Measurements from ENCODE around the gene BSDC1.
"Not testable (repeated sequence)": the region's sequence is repeated elsewhere in the genome, so short reads cannot be mapped to it uniquely, and the experiment has no call there.

The BSDC1 gene

DNA sequence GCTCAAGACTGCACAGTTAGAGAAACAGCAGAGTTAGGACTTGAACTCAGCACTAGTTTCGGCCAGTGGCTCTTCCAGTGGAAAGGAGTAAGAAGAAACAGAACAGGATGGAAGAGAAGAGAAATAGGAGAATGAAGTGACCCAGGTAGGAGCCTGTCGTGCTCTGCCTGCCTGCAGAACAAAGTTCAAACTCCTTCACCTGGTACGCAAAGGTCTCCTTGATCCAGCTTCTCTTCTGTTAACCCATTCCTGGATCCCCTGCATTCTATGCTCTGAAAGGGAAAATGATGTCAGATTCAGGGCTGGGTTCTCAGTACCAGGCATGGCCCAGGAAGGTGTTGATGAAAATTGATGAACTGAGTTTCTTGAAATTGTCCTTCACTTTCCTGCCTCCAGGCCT lies 35.8 kb downstream of the BSDC1 start:
- no peak for DNase-seq (ENCODE audit: low read depth, low spot score)

DNA sequence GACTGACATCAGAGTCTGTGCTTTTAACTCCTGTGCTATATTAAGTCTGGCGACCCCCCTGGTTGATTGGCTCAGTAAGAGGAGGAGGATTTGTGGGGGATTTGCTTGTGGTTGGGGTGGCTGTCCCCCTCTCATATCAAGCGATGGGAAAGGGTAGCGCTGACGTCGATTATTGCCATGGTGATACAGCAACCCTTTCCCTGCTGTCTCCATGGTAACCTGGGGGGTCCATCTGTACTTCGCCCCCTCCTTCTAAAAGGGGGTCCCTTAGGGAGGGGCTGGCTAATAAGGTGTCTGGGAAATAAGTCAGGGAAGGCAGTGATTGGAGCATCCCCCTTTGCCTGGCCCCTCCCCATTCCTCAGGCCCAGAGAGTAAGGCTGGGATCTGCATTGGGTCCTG lies 36.6 kb downstream of the BSDC1 start:
- no peak for DNase-seq (ENCODE audit: low read depth, low spot score)

DNA sequence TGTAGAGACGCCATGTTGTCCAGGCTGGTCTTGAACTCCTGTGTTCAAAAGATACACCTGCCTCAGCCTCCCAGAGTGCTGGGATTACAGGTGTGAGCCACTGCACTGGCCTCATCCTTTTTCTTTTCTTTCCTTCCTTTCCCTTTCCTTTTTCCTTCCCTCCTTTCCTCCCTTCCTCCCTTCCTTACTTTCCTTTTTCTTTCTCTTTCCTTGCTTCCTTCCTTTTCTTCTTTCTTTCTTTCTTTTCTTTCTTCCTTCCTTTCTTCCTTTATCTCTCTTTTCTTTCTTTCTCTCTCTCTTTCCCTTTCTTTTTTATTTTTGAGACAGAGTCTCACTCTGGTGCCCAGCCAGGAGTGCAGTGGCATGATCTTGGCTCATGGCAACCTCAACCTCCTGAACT lies 37.8 kb downstream of the BSDC1 start:
- no peak for DNase-seq (ENCODE audit: low read depth, low spot score)

DNA sequence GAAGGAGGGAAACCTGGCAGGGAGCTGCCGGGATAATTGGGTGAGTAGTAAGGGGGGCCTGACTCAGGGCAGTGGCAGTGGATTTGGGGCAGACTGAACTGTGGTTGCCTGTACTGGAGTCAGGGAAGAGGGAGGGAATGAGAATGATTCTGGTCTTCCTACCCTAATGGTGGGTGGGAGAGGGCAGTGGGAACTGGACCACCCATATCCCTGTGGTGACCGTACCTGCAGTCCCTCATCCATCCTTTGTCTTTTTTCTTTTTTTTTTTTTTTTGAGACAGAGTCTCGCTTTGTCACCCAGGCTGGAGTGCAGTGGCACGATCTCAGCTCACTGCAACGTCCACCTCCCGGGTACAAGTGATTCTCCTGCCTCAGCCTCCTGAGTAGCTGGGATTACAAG lies 38.5 kb downstream of the BSDC1 start:
- DNase-seq (ENCODE audit: low read depth, low spot score): not testable (repeated sequence)

DNA sequence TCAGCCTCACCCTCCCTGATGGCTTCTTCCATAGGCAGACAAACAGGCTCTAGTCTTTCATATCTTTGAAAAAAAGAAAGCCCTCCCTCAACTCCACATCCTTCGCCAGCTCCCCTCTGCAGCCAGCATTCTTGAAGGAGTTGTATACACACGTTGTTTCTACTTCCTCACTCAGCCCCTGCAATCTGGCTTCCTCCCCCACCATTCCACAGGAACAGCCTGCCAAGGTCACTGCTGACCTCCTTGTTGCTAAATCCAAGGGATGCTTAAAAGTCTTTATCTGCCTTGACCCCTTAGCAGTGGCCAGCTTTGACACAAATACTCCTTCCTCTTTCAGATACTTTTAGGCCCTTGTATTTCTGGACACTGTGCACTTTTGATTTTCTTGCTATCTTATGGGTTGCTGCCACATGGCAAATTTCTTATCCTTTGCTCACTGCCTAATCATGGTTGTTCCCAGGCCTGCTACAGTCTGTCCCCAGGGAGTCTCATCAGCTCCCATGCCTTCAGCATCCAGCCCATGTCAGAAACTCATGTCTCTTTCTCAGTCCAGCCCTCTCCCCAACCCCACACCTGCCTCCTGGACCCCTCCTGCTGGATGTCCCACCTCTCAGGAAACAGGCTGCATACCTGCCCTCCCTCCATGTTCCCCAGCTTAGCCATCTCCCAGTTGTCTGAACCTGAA lies 40.2 kb downstream of the BSDC1 start:
- no peak for DNase-seq (ENCODE audit: low read depth, low spot score)

DNA sequence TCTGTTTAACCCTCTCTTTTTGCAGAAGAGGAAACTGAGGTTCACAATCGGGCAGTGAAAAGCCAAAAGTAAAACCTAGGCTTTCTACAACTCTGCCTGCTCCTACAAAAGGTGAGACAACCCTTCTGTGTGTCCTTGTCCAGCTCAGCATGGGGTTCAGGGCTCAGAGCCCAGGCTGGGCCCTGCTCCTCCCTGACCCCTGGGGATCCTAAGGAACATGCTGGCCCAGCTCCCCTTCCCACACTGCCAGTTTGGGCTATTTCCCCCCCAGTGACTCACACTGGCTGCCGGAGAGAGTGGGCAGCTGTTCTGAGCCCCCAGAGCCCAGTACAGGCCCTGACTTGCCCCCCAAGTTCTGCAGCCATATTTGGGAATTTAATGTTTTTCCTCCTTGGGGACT lies 40.8 kb downstream of the BSDC1 start:
- DNase-seq (ENCODE audit: low read depth, low spot score): no peak

DNA sequence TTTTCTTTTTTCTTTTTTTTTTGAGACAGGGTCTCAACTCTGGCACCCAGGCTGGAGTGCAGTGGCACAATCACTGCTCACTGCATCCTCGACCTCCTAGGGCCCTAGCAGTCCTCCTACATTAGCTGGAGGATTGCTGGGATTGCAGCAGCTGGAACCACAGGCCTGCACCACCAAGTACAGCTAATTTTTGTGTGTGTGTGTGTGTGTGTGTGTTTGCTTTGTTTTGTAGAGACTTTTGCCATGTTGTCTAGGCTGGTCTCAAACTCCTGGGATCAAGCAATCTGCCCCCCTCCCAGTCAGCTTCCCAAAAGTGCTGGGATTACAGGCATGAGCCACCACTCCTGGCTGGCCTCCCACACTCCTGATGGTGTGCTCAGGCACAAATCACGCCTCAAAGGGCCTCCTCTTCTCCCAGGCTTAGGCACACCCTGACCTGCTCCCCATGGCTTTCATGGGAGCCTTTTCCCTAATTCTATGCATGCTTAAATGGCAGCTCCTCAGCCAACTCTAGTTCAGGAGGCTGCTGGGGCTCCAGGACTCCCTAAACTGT lies 41.3 kb downstream of the BSDC1 start:
- DNase-seq (ENCODE audit: low read depth, low spot score): no peak

DNA sequence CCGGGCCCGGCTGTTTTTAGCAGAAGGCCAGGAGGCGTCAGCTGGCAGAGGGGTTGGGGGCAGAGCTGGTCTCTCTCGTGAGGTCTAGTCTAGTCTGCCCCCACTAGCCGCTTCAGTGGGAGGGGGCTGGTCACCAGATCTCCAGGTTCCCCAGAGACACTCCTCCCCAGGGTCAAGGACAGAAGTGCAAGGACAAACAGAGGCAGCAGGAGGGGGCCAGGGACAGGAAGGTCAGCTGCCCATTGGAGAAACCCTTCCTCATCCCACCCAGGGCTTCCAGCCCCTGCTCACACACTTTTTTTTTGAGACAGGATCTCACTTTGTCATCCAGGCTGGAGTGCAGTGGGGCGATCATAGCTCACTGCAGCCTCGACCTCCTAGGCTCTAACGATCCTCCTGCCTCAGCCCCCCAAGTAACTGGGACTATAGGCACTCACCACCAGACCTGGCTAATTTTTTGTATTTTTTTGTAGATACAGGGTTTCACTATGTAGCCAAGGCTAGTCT lies 41.9 kb downstream of the BSDC1 start:
- DNase-seq (ENCODE audit: low read depth, low spot score): no peak

DNA sequence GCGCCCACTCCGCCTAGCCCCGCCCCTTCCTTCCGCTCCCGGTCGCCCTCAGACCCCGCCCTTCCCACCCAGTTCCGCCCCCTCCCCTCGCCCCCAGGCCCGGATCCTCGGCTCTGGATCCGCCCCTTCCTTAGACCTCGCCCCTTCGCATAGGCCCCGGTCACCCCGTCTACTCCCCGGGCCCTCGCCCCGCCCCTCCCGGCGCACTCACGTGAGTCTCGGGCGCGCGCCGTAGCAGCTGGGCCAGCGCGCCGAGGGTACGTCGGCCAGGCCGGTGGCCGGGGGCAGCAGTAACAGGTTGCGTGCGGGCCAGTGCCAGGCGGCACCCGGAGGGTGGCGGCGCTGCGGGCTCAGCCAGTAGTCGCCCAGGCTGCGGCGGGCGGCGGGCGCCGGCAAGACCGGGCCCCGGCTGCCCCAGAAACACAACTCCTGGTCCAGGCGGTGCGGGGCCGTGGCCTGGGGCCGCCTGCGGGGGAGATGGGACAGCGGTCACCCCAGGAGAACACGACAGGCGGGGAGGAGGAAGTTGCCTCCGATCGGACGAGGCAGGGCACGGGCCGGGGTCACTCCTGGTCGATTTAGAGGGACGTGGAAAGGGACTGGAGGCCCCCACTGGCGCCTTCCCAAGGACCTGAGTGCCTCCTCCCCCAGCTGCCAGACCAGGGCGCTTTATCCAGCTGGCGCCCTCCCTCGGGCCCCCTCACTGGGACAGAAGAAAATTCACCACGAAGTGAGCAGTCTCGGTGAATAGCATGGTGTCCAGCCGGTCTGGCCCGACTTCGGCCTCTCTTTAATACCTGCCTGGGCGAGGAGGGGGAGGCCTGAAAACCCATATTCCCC lies 42.6 kb downstream of the BSDC1 start:
- DNase-seq (ENCODE audit: low read depth, low spot score): peak; percentile 68

DNA sequence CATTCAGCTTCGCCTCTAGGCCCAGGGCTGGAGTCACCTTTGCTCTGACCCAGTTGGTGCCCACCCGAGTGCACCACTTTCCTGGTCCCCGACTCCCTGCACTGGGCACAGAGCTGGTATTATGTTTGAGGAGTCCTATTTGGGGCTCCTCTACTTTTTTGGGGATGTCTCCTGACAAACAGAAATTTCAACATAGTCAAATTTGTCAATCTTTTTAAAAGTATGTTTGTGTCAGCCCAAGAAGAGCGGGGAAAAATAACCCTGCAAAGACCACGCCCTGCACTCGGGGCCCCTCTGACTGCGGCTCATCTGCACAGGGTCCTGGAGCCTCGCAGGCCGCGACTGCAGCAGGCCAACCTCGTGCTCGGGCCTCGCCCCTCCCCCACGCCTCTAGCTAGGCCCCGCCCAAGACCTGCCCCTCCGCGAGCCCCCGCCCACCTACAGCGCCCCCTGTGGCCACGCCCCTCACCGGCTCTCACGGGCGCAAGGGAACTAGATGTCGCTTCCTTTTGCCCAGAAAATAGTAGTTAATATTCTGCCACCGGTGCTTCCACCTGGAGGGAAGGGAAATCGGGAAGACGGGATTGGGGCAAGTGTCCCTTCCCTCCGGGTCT lies 43.3 kb downstream of the BSDC1 start:
- DNase-seq (ENCODE audit: low read depth, low spot score): no peak

DNA sequence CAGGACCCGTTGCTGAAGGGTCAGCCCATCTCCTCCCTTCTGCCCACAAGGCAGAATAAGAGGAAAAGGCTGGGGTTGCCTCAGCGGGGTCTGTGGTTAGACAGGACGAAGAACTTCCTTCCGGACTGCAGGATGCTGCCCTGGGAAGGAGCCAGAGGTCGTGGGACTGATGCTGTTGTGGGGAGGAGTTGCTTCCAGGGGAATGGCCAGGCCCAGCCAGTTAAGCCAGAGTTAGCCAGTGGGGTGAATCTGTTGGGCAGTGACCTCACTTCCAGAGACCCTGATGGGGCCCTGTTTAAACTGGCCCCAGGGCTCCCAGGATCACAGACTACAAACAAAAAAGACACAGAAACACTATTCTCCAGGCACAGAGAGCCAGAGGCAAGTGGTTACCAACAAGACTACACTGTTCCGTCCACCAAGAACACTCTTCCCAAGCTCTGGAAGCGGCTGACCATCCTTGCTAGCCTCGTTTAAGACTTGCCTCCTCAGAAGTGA lies 45.0 kb downstream of the BSDC1 start:
- DNase-seq (ENCODE audit: low read depth, low spot score): no peak

DNA sequence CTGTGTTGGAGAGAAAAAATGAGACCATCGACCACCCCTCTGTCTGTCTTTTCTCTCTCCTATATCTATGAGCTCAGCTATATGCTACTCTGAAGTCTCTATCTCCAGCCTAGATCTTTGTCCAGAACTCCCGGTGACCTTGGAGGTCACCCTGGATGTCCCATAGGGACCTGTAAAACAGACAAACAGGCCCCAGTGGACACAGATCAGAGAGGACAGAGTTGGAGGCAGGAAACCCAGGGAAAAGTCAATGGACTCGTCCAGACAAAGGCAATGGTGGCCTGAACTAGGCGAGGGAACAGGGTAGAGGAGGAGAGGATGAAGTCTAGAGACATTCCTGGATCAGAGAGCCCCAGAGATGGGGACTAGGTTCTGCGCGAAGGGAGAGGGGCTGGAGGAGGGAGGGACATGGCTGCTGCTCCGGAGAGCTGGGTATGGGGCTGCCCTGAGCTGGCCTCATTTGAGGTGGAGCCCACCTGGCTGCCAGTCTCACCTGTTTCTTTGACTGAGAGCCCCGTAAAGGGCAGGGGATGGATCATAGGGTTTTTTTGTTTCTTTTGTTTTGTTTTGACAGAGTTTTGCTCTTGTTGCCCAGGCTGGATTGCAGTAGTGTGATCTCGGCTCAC lies 47.6 kb downstream of the BSDC1 start:
- DNase-seq (ENCODE audit: low read depth, low spot score): no peak

DNA sequence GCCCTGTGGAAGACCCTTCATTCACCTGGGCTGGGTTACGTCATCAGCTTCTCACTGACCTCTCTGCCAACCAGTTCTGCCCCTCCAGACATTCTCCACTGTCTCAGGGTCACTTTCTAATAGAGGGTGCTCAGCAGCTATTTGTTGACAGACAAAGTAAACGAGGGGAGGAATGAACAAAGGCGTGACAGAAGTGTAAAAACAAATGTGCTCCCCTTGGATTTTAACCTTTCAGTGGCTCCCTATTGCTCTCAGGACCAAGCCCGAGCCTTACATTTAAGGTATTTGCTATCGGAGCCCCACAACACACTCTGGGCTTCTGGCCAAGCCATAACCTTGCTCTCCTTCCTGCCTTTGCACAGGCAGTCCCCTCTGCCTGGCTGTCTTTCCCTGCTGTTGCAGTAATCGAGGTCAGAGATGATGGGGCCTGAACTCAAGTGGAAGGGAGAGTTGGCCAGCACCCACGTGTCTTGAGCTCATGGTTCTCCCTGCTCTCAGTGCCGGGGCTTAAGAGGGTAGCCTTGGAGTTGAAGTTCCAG lies 48.9 kb downstream of the BSDC1 start:
- no peak for DNase-seq (ENCODE audit: low read depth, low spot score)

DNA sequence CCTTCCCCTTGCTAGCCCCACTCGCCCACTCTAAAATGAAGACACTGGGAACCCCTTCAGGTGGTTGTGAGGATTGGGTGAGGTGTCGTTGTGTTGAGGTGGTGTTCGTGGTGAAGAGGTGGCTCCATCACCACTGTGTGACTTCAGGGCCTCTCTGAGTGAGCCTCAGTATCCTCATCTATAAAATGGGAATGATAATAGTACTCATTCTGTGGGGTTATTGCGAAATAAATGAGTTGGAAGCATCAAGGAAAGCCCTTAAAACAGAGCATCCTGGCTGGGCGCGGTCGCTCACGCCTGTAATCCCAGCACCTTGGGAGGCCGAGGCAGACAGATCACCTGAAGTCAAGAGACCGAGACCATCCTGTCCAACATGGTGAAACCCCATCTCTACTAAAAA lies 51.5 kb downstream of the BSDC1 start:
- DNase-seq (ENCODE audit: low read depth, low spot score): no peak

DNA sequence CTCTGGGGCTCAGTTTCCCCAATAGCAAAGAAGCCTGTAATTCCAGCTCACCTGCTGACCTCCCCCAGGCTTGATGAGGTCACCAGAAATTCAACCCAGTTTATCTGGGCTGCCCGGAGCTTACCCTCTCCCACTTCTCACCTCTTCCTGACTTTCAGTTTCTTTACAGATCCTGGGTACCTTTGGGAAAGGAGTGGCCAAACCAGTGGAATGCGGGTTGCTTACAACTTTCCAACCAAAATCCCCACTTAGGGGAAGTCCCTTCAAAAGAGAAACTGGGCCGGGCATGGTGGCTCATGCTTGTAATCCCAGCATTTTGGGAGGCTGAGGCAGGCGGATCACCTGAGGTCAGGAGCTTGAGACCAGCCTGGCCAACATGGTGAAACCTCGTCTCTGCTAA lies 52.3 kb downstream of the BSDC1 start:
- no peak for DNase-seq (ENCODE audit: low read depth, low spot score)

DNA sequence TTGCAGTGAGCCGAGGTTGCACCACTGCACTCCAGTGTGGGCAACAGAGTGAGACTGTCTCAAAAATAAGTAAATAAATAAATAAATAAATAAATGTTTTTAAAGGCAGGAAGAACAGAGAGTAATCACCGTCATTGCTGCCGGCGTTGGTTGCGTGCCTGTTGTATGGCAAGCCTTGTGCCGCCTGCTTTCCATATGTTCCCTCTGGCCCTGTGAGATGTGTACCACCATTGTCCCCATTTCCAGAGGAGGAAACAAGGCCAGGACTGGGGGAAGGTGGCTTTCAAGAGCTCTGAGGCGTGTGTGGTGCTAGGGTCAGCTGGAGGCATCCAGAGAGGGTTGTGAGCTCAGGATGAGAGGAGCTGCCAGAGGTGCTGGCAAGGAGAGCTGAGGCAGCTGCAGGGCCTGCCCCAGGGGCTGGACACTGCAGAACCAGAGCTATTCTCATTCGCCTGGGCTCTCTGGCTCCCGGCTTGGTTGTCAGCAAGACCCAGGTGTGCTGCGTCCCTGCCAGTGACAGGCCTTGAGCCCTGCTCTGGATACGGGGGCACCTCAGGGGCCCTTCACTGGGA lies 53.0 kb downstream of the BSDC1 start:
- DNase-seq (ENCODE audit: low read depth, low spot score): no peak

DNA sequence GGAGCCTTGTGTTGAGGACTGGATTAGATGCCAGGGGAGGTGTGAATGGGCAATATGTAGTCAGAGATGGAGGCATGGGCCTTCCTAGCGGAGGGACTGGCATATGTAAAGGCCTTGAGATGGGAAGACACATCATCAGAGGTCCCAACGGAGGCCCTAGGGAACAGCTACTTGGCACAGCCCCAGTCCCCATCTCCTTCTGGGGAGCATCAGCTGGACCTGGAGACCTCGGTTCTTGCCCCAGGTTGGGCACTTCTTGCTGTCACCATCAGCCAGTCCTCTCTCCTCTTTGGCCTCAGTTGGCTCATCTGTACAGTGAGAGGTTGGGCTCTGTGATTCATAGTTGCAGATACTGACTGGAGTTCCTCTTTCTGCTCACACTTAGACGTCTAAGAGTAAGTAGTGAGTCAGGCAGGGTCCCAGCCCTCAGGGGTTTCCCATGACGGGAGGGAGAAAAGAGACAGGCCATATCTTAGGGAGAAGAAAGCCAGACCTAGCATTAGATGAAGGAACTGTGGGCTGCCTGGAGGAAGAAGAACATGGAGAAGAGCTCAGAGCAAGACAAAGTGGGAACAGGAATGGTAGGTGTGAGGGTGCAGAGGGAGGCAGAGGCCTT lies 54.8 kb downstream of the BSDC1 start:
- DNase-seq (ENCODE audit: low read depth, low spot score): no peak

DNA sequence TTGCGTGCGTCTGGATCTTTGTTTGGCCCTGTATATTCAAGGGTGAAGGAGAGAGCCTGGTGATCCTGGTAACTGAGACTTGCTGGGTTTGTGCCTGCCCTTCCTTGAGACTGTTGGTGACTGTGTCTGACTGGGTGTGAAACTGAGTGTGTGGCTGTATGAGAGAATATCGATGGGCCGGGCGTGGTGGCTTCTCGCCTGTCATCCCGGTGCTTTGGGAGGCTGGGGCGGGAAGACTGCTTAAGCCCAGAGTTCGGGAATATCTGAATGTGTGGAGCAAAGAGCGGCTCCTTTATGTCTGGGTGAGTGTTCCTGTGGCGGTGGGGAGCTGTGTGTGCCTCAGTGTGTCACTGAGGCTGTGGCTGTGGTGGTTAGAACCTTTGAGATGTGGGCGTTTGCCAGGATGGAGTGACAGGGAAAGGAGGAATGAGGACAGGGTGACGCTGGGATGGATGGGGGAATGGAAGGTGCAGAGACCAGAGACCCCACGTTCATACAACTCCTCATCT lies 55.5 kb downstream of the BSDC1 start:
- no peak for DNase-seq (ENCODE audit: low read depth, low spot score)

DNA sequence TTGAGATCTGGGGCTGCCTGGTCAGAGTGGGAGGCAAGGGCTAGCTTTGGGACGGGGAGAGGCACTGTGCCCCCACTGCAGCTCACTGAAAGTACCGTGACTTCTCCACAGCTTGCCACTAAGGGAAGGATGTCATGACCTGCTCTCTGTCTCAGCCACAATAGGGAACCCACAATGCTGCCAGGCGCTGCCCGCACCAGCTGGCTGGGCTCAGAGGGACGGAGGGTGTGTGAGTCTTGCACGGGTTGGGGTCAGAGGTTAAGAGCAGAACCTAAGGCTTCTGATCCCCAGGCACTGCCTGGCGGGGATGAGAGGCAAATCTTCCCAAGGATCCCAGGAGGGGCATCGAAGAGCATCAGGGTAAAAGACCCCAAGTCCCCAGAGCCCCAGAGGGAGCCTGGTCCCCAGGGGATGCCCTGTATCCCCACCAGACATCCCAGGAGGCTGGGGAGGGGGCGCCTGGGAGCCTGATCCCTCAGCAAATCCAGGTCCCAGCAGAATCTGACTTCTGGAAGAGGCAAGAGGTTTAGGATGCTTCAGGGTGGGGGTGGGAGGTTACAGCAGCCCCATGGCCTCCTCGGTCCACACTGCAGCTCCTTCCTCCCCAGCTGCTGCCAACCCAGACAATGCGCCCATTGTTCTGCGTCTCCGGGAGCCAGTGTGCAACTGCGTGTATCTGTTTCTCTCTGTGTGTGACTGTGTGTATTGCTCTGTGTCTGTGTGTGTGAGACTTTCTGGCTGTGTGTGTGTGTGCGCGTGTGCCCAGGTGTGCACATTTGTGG lies 56.2 kb downstream of the BSDC1 start:
- DNase-seq (ENCODE audit: low read depth, low spot score): no peak

Measured in iPS DF 19.7 (cell line).